Stimulated activated CD4-positive, alpha-beta T cell treated with anti-CD3 and anti-CD28 coated beads, Interleukin-2, amount 100 ng/mL, for 4 hours (primary cell): ENCODE data around the gene P2RY2.
"Not testable (repeated sequence)": the region's sequence is repeated elsewhere in the genome, so short reads cannot be mapped to it uniquely, and the experiment has no call there.

ENCODE experiments used
- DNase-seq: peaks from one replicate; pipeline ENCODE4 v3.0.0-alpha.2; 2020; ENCODE audit warnings: low read depth

Gene P2RY2

DNA sequence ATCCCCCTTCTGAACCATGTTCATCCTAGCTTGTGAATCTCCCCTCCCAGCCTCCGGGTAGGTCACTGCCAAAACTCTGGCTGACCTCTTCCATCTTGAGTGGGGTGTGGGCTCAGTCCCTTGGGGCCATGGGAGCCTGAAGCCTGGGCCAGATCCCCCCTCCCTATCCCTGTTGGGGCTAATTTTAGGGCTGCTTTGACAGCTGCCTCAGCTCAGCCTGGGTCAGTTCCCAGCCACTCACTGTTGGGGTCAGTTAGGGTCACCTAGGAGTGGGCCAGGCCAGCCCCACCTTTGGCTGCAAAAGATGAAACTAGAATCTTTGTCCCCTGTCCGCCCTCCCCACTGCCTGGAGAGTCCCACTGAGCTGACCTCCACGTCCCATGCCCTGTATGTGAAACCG is 29.8 kb upstream of the P2RY2 start:
- DNase-seq, result no peak

- no peak for DNase-seq
Measured at GRCh38 chr11:73189315-73189714, 28.8 kb upstream of the P2RY2 start.

- no peak for DNase-seq
Measured at GRCh38 chr11:73189723-73190556, 28.1 kb upstream of the P2RY2 start.

- no peak for DNase-seq
Measured at GRCh38 chr11:73190557-73190885, 27.6 kb upstream of the P2RY2 start.

- no peak for DNase-seq
Measured at GRCh38 chr11:73191151-73191550, 26.9 kb upstream of the P2RY2 start.

GRCh38 chr11:73192272-73192671 is 25.8 kb upstream of the P2RY2 start:
- DNase-seq, result no peak

GRCh38 chr11:73193251-73194033 is 24.6 kb upstream of the P2RY2 start:
- DNase-seq, result no peak

DNA sequence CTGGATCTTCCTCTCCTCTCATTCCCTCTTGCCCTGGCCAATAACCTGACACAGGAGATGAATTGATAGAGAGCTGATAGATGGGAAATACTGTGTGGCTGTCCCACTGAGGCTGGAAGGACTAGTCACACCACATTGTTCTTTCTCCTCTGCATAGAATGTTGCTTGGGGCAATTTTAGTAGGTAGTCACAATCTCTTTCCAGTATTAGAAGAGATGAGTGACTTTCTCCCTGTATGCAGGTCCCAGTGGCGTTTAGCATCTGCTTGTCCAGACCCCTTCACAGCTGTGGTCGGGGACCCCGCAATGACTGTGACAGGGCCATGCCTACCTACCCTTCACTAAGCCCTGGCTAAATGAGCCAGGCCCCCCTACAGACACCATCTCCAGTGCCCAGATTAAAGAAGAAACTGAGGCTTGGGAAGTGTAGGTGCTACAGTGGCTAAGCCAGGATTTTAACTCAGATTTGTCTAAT is 24.0 kb upstream of the P2RY2 start:
- DNase-seq, result no peak

- DNase-seq, result no peak
Measured at GRCh38 chr11:73194593-73194992, 23.5 kb upstream of the P2RY2 start.

- DNase-seq, result no peak
Measured at GRCh38 chr11:73195191-73196007, 22.7 kb upstream of the P2RY2 start.

DNA sequence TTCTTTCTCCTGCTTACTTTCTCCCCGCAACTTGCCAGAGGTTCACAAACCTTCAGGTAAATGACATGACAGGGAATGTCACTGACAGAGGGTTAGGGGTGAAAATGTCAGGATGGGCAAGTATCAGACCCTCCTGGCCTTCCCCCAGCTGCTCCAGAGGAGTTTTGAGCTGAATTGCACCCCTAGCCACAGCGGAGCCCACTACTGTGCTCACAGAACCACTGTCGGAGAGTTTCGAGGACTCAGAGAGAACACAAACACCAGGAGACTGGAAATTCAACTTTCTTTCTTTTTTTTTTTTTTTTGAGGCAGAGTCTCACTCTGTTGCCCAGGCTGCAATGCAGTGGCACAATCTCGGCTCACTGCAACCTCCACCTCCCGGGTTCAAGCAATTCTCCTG is 21.5 kb upstream of the P2RY2 start:
- DNase-seq, result no peak

- no peak for DNase-seq
Measured at GRCh38 chr11:73197348-73197747, 20.7 kb upstream of the P2RY2 start.

DNA sequence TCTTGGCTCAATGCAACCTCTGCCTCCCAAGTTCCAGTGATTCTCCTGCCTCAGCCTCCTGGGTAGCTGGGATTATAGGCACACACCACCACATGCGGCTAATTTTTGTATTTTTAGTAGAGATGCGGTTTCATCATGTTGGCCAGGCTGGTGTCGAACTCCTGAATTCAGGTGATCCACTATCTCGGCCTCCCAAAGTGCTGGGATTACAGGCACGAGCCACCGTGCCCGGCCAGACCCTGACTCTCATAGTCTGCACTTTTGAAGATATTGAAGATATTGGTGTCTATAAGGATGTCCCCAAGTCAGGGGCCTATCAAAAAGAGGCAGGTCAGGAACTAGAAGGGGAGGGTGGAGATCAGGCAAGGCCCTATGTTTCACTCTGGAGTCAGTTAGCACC is 20.3 kb upstream of the P2RY2 start:
- DNase-seq, result not testable (repeated sequence)

- DNase-seq, result no peak
Measured at GRCh38 chr11:73198677-73199076, 19.4 kb upstream of the P2RY2 start.

- DNase-seq, result no peak
Measured at GRCh38 chr11:73199446-73199845, 18.6 kb upstream of the P2RY2 start.

DNA sequence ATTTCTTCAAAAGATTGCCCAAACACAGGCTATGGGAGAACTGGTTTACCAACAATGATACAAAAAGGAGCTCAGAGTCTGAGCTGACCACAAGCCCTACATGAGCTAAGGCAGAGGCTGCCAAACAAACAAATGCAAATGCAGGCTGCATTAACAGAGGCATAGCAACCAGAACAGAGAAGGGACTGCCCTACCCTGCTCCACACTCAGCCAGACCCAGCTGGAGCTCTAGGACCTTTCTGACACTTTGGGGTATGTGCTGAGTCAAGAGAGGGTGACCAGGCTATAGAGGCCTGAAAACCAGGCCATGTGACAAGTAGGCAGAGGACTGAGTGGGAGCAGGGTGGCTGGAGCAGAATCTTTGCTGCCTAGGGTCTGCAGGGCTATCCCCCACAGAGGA is 17.8 kb upstream of the P2RY2 start:
- no peak for DNase-seq

- DNase-seq, result no peak
Measured at GRCh38 chr11:73201249-73201648, 16.8 kb upstream of the P2RY2 start.

GRCh38 chr11:73201888-73202780 is 15.9 kb upstream of the P2RY2 start:
- no peak for DNase-seq

- no peak for DNase-seq
Measured at GRCh38 chr11:73203322-73203721, 14.8 kb upstream of the P2RY2 start.

- no peak for DNase-seq
Measured at GRCh38 chr11:73203790-73204189, 14.3 kb upstream of the P2RY2 start.

DNA sequence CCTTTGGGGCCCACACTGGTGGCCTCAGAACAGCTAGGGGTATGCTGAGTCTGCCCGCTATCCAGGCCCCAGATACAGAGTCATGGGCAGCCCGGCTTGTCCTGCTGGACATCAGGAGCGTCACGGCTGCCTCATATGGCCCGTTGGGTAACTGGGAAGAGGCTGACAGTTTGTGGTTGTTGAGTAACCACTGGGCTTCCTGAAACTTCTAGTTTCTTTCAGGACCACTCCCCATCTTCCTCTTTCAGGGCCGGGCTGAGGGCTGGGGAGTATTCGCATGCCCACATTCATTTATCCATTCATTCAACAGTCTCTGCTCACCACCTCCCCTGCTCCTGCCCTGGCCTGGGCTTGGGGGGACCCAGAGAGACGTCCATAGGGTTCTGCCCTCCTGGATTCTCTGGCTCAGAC is 13.4 kb upstream of the P2RY2 start:
- DNase-seq, result no peak
